Measurements from ENCODE around the gene GARNL3.
A peak's percentile ranks its signal among the peaks of the same experiment; 100 is the strongest.

GARNL3 gene

GRCh38 chr9:127307802-127308201 lies 43.2 kb downstream of the GARNL3 start:
- TF ChIP-seq CTCF (IDR thresholded peaks at IDR 0.05), result no peak

- no peak for TF ChIP-seq CTCF (IDR thresholded peaks at IDR 0.05)
Observed at GRCh38 chr9:127308652-127309434, 44.3 kb downstream of the GARNL3 start.

DNA sequence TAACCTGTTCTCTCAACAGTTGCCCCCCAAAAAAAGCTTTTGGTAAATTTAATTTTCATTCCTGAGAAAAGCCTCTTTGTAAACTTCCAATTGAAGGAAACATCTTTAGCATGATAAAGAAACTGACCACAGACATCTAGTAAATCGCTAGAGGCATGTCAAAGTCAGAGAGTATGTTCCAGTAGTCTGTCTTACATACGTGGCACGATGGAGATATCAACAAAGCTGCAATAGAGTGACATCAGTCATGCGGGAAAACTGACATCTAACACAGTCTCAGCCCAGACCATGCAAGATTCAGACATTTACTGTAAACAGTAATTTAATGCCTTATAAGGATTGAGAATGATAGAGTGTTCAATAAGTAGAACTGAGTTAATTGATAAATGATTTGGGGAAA lies 45.1 kb downstream of the GARNL3 start:
- no peak for TF ChIP-seq CTCF (IDR thresholded peaks at IDR 0.05)

DNA sequence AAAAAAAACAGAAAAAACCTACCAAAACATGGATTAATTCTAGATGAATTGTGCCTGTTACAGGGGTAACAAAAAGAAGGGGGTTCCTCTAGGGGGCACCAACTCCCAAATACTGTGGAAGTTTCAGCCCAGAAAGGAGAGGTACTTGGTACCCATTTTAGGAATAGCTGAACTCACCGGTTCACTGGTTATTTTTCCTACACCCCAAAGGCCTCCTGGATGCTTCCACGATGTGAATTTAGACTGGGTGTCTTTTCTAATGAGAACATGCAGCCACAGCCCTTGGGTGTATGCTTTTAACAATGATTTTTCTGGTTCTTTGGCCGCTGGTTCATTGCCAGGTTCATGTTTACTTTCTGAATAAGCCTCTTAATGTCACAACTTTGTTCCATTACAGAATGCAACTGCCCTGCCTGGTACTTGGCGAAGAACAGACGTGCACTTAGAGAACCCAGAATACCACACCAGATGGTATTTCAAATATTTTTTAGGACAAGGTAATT lies 46.7 kb downstream of the GARNL3 start:
- peak; percentile 68 for TF ChIP-seq CTCF (IDR thresholded peaks at IDR 0.05)

- TF ChIP-seq CTCF (IDR thresholded peaks at IDR 0.05), result no peak
Observed at GRCh38 chr9:127313042-127313560, 48.5 kb downstream of the GARNL3 start.

DNA sequence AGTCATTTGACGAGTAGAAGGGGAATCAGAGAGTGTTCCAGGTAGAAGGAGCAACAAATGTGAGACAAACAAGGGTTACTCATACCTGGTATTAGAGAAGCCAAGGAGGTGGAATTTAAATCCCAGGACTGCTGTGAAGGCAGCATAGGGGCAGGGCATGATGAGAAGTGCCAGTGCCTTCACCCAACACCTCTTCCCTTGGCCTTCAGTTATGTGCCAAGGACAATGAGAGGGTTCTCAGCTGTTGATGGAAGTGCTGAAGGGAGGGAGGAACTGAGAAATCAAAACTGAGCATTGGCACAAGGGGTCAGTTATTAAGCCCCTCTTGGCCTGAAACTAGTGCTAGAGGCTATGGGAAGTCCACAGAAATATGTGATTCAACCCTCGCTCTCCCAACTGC lies 50.3 kb downstream of the GARNL3 start:
- no peak for TF ChIP-seq CTCF (IDR thresholded peaks at IDR 0.05)

DNA sequence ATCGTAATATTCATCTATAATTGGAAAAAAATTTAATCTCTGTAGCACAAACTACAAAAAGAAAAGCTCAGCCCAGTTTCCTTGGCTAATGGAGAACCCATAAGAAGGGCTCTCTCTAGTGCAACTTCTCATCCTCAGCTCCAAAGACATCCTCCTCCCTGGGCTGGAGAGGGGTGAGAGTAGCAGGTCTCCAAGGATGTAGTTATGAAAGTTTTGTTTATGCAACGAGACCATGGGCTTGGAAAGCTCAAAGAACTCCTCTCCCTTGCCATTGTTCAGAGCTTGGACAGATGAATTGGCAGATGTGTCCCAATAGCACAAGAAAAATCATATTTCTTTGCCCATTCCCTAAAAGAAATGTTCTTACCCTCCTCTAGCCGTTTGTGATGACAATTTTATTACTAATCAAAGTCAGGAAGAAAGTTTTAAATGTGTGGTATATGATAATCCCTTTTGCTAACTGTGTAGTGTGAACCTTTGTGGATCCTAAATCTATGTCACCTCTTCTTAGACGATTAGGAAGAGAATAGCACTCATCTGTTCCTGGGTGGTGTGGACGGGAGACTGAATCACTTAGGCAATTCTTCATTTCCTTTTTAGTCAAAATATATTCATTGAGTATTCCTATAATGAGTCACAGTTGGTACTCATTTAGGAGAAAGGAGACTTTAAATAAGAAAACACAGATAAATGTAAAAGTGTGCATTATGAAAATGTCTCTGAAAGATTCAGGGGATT lies 52.2 kb downstream of the GARNL3 start:
- no peak for TF ChIP-seq CTCF (IDR thresholded peaks at IDR 0.05)
